ENCODE data around the gene EOLA1. TPM values are rescaled to one million over a fixed set of nuclear protein-coding genes. Genes with fewer than 3 reads are reported as not detected.
"Not testable (repeated sequence)": the region's sequence is repeated elsewhere in the genome, so short reads cannot be mapped to it uniquely, and the experiment has no call there.

The EOLA1 gene
- total and polyA plus RNA-seq, 2 donors (not counting 1 experiment from before 2014, with no cell fraction given), result 13.5 to 14.1 TPM

GRCh38 chrX:149551245-149551938 is 10.6 kb downstream of the EOLA1 start:
- H3K36me3 ChIP-seq (ENCODE audit: control insufficient read depth, insufficient read depth, low read length); H3K4me3 ChIP-seq (replicated peaks in 1 of 4; ENCODE audit: control extremely low read depth in 1 of 4, insufficient read depth in 1 of 4, low read depth in 3 of 4, low read length in 4 of 4); H2AFZ ChIP-seq (ENCODE audit: low read length); DNase-seq (ENCODE audit: low read depth in 2 of 2); H3K4me1 ChIP-seq (ENCODE audit: control insufficient read depth, extremely low read depth, insufficient read depth, low read length); H3K79me2 ChIP-seq (ENCODE audit: control insufficient read depth, insufficient read depth, low read length); H3K27ac ChIP-seq (ENCODE audit: insufficient read depth, low read length); H3K4me2 ChIP-seq (ENCODE audit: extremely low read depth, insufficient read depth, low read length); H3K9me3 ChIP-seq (ENCODE audit: control insufficient read depth, insufficient read depth, low read depth, low read length); H4K20me1 ChIP-seq (ENCODE audit: control insufficient read depth, extremely low read depth, insufficient read depth, low read length); H3K9ac ChIP-seq (ENCODE audit: insufficient read depth, low read length); H3K27me3 ChIP-seq (ENCODE audit: control insufficient read depth, insufficient read depth, low read length): not testable (repeated sequence)

- not testable (repeated sequence) for DNase-seq (ENCODE audit: low read depth in 2 of 2); H3K4me2 ChIP-seq (ENCODE audit: extremely low read depth, insufficient read depth, low read length); H3K27ac ChIP-seq (ENCODE audit: insufficient read depth, low read length); H3K9me3 ChIP-seq (ENCODE audit: control insufficient read depth, insufficient read depth, low read depth, low read length); H3K36me3 ChIP-seq (ENCODE audit: control insufficient read depth, insufficient read depth, low read length); H3K79me2 ChIP-seq (ENCODE audit: control insufficient read depth, insufficient read depth, low read length); H3K4me1 ChIP-seq (ENCODE audit: control insufficient read depth, extremely low read depth, insufficient read depth, low read length); H2AFZ ChIP-seq (ENCODE audit: low read length); H3K4me3 ChIP-seq (replicated peaks in 1 of 4; ENCODE audit: control extremely low read depth in 1 of 4, insufficient read depth in 1 of 4, low read depth in 3 of 4, low read length in 4 of 4); H3K9ac ChIP-seq (ENCODE audit: insufficient read depth, low read length); H4K20me1 ChIP-seq (ENCODE audit: control insufficient read depth, extremely low read depth, insufficient read depth, low read length); H3K27me3 ChIP-seq (ENCODE audit: control insufficient read depth, insufficient read depth, low read length)
Measured at GRCh38 chrX:149551939-149552248, 11.1 kb downstream of the EOLA1 start.

GRCh38 chrX:149555251-149555650 is 14.4 kb downstream of the EOLA1 start:
- not testable (repeated sequence) for H3K4me3 ChIP-seq (replicated peaks in 1 of 4; ENCODE audit: control extremely low read depth in 1 of 4, insufficient read depth in 1 of 4, low read depth in 3 of 4, low read length in 4 of 4); H3K79me2 ChIP-seq (ENCODE audit: control insufficient read depth, insufficient read depth, low read length); H4K20me1 ChIP-seq (ENCODE audit: control insufficient read depth, extremely low read depth, insufficient read depth, low read length); H3K9ac ChIP-seq (ENCODE audit: insufficient read depth, low read length); H3K4me2 ChIP-seq (ENCODE audit: extremely low read depth, insufficient read depth, low read length); H3K36me3 ChIP-seq (ENCODE audit: control insufficient read depth, insufficient read depth, low read length); H3K4me1 ChIP-seq (ENCODE audit: control insufficient read depth, extremely low read depth, insufficient read depth, low read length); H3K27ac ChIP-seq (ENCODE audit: insufficient read depth, low read length); H3K9me3 ChIP-seq (ENCODE audit: control insufficient read depth, insufficient read depth, low read depth, low read length); DNase-seq (ENCODE audit: low read depth in 2 of 2); H2AFZ ChIP-seq (ENCODE audit: low read length); H3K27me3 ChIP-seq (ENCODE audit: control insufficient read depth, insufficient read depth, low read length)

DNA sequence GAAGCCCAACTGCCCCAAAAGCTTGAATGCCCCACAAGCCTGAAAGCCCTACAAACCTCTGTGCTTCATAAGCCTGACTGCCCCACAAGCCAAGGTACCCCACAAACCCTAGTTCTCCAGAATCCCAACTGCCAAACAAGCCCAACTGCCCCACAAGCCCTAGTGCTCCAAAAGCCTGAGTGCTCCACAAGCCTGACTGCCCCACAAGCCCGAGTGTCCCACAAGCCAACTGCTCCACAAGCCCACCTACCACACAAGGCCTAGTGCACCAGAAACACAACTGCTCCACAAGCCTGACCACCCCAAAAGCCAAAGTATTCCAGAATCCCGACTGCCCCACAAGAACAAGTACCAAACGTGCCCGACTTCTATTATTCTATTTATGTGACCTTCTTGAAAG is 22.5 kb downstream of the EOLA1 start:
- H3K9ac ChIP-seq (ENCODE audit: insufficient read depth, low read length), result no peak overlapping the region
- H3K4me2 ChIP-seq (ENCODE audit: extremely low read depth, insufficient read depth, low read length), result no peak overlapping the region
- no peaks in the 10 kb centered on the region for H3K27me3 ChIP-seq (ENCODE audit: control insufficient read depth, insufficient read depth, low read length)
- no peak overlapping the region for H2AFZ ChIP-seq (ENCODE audit: low read length)
- no peak for DNase-seq (ENCODE audit: low read depth in 2 of 2)
- H3K4me3 ChIP-seq (replicated peaks in 1 of 4; ENCODE audit: control extremely low read depth in 1 of 4, insufficient read depth in 1 of 4, low read depth in 3 of 4, low read length in 4 of 4), result no peak overlapping the region
- TF ChIP-seq CTCF (conservative IDR thresholded peaks at IDR 0.05 in 1 of 2, IDR thresholded peaks at IDR 0.05 in 1 of 2; ENCODE audit: low read depth in 1 of 2, low read length in 2 of 2) (no peak), EZH2 (IDR thresholded peaks at IDR 0.05; ENCODE audit: low read length, missing control alignments) (no peak)
- H3K36me3 ChIP-seq (ENCODE audit: control insufficient read depth, insufficient read depth, low read length), result no peaks in the 10 kb centered on the region
- no peaks in the 10 kb centered on the region for H3K4me1 ChIP-seq (ENCODE audit: control insufficient read depth, extremely low read depth, insufficient read depth, low read length)
- H4K20me1 ChIP-seq (ENCODE audit: control insufficient read depth, extremely low read depth, insufficient read depth, low read length), result no peaks in the 10 kb centered on the region
- H3K79me2 ChIP-seq (ENCODE audit: control insufficient read depth, insufficient read depth, low read length), result no peaks in the 10 kb centered on the region
- H3K9me3 ChIP-seq (ENCODE audit: control insufficient read depth, insufficient read depth, low read depth, low read length), result no peaks in the 10 kb centered on the region
- no peak overlapping the region for H3K27ac ChIP-seq (ENCODE audit: insufficient read depth, low read length)
